ENCODE results near the gene SARM1.

DNA sequence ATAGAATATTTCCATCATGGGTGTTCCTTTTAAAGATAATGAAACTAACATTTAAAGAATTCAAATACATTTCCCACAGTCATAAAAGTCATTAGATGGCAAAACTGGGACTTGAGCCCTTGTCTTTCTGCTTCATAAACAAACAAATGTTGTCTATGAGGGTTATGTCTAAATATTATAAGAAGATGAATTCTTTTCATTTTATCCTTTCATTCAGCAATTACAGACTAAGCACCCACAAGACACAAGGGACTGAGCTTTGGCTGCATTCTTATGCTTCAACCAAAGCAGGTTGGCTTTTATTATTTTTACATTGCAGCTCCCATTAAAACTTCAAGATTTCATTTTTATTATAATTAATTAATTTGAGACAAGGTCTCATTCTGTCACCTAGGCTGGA lies 14.9 kb downstream of the SARM1 start:
- TF ChIP-seq, protein P1, sequence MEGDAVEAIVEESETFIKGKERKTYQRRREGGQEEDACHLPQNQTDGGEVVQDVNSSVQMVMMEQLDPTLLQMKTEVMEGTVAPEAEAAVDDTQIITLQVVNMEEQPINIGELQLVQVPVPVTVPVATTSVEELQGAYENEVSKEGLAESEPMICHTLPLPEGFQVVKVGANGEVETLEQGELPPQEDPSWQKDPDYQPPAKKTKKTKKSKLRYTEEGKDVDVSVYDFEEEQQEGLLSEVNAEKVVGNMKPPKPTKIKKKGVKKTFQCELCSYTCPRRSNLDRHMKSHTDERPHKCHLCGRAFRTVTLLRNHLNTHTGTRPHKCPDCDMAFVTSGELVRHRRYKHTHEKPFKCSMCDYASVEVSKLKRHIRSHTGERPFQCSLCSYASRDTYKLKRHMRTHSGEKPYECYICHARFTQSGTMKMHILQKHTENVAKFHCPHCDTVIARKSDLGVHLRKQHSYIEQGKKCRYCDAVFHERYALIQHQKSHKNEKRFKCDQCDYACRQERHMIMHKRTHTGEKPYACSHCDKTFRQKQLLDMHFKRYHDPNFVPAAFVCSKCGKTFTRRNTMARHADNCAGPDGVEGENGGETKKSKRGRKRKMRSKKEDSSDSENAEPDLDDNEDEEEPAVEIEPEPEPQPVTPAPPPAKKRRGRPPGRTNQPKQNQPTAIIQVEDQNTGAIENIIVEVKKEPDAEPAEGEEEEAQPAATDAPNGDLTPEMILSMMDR (IDR thresholded peaks at IDR 0.05), result no peak
- no peak for TF ChIP-seq ZFX (IDR thresholded peaks at IDR 0.05; ENCODE audit: borderline replicate concordance)
